Effector CD8-positive, alpha-beta T cell (primary cell): Measurements from ENCODE around the gene ABHD16A.
A peak's percentile ranks its signal among the peaks of the same experiment; 100 is the strongest.

Experiments used
- DNase-seq: peaks from one replicate; lab custom pipeline; 2025; lab: John Stamatoyannopoulos, UW

The ABHD16A gene

DNA sequence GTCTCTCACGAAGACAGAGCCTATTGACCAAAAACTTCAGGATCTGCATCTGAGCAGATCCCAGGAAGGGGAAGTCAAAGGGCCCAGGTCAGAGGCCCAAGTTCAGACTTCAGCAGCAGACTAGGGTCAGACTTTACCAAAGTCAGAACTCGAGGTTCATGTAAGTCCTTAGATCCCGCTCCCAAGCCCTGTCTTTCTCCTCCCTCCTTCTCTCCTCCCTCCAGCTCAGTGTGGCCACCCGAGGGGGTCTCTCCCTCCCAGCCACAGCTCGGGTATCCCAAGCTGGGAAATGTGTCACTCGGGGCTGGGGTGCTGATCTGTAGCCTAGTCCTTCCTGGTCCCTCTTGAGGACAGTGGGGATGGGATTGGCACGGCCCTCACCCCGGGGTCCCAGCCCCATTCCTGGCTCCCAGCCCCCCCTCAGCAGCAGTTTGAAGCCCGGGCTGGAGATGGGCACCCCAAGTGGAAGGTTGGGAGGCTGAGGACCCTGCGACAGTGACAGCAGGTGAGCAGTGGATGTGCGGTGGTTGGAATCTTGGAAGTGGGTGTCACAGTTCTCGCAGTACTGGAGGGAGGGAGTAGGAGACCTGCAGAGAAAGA lies 40.9 kb downstream of the ABHD16A start:
- DNase-seq = no peak

GRCh38 chr6:31661262-31662123 lies 41.6 kb downstream of the ABHD16A start:
- no peak for DNase-seq

GRCh38 chr6:31660381-31661261 lies 42.5 kb downstream of the ABHD16A start, which contains the start of gene C6orf47:
TSS of gene C6orf47 (minus strand) at chr6:31660778. CDS start at chr6:31659947, 831 bp downstream.
- peak; percentile 59 for DNase-seq

- DNase-seq = no peak
Measured at GRCh38 chr6:31659649-31660380, 43.3 kb downstream of the ABHD16A start.

DNA sequence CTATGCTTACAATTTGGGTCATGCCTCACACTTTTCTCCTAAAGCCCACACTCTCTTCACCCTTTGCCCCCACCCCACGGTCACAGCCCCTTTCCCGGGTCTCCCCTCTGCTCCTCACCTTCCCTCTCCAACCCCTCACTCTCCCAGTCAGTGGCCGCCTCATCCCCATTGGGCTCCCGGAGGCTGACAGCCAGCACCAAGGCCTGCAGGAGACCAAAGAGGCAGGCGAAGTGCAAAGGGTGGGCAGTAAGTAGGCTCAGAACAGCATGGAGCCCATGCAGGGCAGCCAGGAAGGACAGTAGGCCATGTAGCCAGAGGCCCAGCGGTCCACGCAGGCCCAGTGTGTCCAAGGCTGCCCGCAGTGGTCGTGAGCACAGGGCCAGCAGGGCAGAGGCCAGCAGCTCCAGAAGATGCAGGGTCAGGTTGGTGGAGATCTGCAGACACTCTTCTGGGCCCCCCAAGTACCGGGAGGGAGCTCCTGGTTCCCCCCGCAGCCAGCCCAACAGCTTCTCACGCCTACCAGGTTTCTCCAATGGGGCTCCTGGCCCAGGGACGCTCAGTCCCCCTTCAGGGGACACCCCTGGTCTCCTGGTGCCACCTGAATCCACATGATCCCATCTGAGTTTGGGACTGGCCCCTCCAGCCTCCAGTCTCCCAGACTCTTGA lies 44.0 kb downstream of the ABHD16A start:
- DNase-seq = no peak

GRCh38 chr6:31658158-31658688 lies 44.9 kb downstream of the ABHD16A start:
- DNase-seq = no peak

DNA sequence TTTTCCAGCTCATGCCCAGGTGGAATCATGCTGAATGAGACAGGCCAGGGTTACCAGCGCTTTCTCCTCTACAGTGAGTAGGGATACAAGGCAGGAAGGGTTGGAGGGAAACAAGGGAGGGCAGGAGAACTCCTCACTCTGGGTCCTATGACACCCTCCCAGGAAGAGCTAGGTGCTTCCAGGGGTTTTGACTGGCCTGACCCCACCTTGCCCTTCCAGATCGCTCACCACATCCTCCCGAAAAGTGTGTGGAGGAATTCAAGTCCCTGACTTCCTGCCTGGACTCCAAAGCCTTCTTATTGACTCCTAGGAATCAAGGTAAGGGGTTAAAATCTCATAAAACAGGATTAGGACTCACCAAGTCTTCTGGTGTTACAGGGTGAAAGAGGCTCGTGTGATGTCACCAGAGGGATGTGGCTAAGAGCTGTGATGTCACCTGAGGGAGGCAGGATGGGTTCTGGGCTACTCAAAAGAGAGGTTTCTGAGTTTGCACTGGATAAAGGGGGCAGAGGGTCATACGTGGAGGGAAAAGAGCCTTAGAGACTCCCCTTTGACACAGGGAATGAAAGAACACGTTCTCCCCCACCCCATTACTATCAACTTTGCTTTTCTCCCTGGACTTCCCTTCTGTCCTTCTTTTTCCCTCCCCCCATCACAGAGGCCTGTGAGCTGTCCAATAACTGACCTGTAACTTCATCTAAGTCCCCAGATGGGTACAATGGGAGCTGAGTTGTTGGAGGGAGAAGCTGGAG lies 45.5 kb downstream of the ABHD16A start:
- DNase-seq = no peak

DNA sequence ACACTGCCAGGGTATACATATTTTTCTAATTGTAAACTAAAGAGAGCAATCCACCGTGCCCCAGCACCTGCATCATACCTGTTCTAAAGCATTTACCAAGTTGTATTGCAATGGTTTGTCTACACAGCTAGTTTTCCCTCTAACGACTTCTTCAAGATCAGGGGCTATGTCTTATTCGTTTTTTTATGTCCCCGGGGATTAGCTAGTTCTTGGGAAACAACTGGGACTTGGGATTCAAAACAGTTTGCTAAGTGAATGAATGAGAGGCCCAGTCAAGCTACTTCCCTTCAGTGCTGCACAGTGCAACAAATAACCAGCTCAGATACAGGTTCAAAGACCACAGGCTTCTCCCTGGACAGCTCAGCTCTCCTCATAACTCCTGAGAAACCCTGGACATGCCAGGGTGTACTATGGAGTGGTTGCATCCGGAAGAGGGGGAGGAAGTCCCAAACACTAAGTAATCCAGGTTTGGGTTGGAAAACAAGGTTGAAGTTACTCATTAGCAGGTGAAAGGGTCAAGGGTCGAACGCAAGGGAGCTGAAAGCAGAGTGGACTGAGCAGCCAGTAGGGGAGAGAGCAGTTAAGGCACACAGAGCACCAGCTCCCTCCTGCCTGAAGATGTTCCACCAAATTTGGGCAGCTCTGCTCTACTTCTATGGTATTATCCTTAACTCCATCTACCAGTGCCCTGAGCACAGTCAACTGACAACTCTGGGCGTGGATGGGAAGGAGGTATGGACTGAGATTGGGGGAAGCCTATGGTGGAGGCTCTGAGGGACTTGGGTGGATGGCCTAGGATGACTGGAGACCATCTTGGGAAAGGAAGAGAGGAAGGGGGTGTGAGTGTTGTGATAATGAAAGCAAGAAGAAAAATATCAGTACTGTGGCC lies 47.5 kb downstream of the ABHD16A start, which contains the start of gene APOM:
Gene APOM (plus strand): TSS at position 546 of the 889 bp plus-strand sequence. CDS start 73 bp downstream, at position 619.
- no peak for DNase-seq

GRCh38 chr6:31654574-31655348 lies 48.4 kb downstream of the ABHD16A start:
- DNase-seq = no peak

GRCh38 chr6:31652925-31653724 lies 50.0 kb downstream of the ABHD16A start:
- peak; percentile 87 for DNase-seq

DNA sequence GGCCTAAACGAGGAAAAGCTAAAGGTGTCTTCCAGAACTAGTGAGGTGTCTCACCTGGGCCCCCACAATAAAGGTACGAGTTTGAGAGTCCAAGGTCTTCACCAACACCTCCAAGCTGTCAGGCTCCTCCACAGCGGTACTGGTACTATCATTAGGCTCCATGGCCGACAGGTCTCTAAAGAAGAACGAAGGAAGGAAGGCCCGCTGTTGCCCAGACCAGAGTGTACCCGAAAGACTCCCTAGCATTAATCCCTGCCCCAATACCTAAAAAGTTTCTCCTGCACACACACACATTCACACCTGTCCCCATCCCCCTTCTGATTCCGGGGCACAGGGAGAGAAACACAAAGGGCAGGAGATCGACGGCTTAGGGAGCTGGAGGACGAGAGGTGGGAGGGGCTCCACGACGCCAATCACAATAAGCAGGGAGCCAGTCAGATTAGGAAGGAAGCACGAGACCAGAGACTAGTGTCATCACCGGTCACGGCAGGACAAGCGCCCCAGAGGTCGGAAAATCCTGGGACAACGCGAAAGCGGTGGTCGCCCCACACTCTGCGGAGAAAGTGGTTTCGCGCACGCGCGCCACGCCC lies 51.4 kb downstream of the ABHD16A start:
- no peak for DNase-seq

DNA sequence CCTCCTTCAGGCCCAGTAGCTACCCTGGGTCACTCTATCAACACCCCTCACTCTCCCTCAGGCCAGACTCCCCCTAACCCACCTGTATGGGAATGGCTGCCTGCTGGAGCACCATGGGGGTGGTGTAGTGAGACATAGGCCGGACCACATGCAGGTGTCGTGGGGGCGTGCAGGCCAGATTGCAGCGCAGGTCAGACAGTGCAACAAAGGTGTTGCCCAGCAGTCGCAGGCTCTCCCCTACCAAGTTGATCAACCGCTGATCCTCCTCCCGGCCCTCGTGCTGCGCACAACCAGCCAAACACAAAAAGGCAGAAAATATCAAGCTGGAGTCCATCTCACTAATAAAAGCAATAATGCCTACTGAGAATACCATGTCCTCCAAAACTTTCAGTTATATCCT lies 57.8 kb downstream of the ABHD16A start:
- DNase-seq = no peak

DNA sequence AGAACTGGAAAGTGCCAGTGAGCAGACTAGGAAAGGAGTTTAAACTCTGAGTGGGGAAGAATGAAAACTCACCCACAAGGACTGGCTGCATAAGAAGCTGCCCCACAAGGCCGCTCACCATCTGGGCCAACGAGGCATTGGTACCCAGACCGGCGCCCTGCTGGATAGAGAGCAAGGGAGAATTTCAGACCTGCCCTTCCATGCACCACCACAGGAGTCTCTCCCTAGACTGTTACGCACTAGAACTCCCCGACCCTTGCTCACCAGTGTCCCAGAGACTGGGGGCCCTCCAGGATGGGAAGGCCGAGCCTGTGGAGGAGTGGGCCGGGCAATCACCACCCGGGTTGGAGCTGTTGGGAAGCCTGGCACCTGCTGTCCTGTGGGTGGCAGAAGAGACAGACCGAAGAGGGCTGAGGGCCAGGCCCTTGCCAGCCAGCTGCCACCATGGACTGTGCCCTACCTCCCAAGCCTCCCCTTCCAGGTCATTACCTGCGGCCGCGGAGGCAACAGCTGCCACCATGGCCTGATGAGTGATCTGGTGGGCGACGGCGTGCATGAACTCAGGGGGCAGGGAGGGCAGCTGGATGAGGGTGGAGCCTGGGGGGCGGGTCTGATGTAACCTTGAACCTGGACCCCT lies 59.2 kb downstream of the ABHD16A start:
- no peak for DNase-seq

GRCh38 chr6:31642798-31643570 lies 60.1 kb downstream of the ABHD16A start:
- no peak for DNase-seq

GRCh38 chr6:31641370-31641769 lies 61.8 kb downstream of the ABHD16A start:
- DNase-seq = no peak

- no peak for DNase-seq
Measured at GRCh38 chr6:31640612-31641011, 62.5 kb downstream of the ABHD16A start.
